Mesenchymal stem cell (in vitro differentiated cells and primary cell): ENCODE measurements around the gene TNRC6A.

Experiments
- DNase-seq: peaks from one replicate; pipeline ENCODE4 v3.0.0-alpha.2; 2013
- H2AFZ ChIP-seq: one replicate; pipeline ENCODE4 v1.6.1; 2013; ENCODE audit warnings: low read depth, mild to moderate bottlenecking, control low read depth, inconsistent platforms, low read length, moderate library complexity
- H2AK5ac ChIP-seq: 2 replicates; pipeline ENCODE4 v1.6.1; 2013; ENCODE audit warnings: low read length, moderate library complexity, mild to moderate bottlenecking, inconsistent platforms; ENCODE audit not compliant: severe bottlenecking
- H2BK120ac ChIP-seq: one replicate; pipeline ENCODE4 v1.6.1; 2013; ENCODE audit warnings: low read depth, mild to moderate bottlenecking, inconsistent platforms, low read length, moderate library complexity
- H2BK12ac ChIP-seq, 2 experiments: one replicate each; pipeline ENCODE4 v1.6.1; 2013; ENCODE audit warnings: inconsistent platforms in 2 of 2, low read length in 2 of 2, mild to moderate bottlenecking in 2 of 2, moderate library complexity in 2 of 2, control low read depth in 1 of 2
- H2BK15ac ChIP-seq: one replicate; pipeline ENCODE4 v1.6.1; 2013; ENCODE audit warnings: mild to moderate bottlenecking, low read depth, inconsistent platforms; ENCODE audit not compliant: poor library complexity, severe bottlenecking
- H2BK5ac ChIP-seq: 2 replicates; pipeline ENCODE4 v1.6.1; 2013; ENCODE audit warnings: low read depth, mild to moderate bottlenecking, low read length, control low read depth, inconsistent platforms; ENCODE audit not compliant: poor library complexity, severe bottlenecking
- H3K14ac ChIP-seq, 2 experiments: one replicate each; pipeline ENCODE4 v1.6.1; 2013; ENCODE audit warnings: inconsistent platforms in 2 of 2, low read length in 2 of 2, control low read depth in 1 of 2, mild to moderate bottlenecking in 1 of 2, moderate library complexity in 1 of 2
- H3K18ac ChIP-seq, 2 experiments: one replicate each; pipeline ENCODE4 v1.6.1; 2013; ENCODE audit warnings: inconsistent platforms in 2 of 2, low read length in 2 of 2, control low read depth in 1 of 2, low read depth in 1 of 2, mild to moderate bottlenecking in 1 of 2
- H3K23ac ChIP-seq, 2 experiments: one replicate each; pipeline ENCODE4 v1.6.1; 2013; ENCODE audit warnings: inconsistent platforms in 2 of 2, low read length in 2 of 2, mild to moderate bottlenecking in 2 of 2, moderate library complexity in 2 of 2, control low read depth in 1 of 2
- H3K27ac ChIP-seq: 2 replicates; pipeline ENCODE4 v1.5.1; 2013; ENCODE audit warnings: mild to moderate bottlenecking, moderate library complexity, low read length, control low read depth, inconsistent platforms; ENCODE audit not compliant: poor library complexity, severe bottlenecking
- H3K27me3 ChIP-seq, 2 experiments: 2 replicates each; pipeline versions ENCODE4 v1.6.1 to v1.7.0; 2013; ENCODE audit warnings: low read length in 2 of 2, mild to moderate bottlenecking in 2 of 2, moderate library complexity in 2 of 2, control low read depth in 1 of 2, inconsistent platforms in 1 of 2; ENCODE audit not compliant: control insufficient read depth in 1 of 2, insufficient read depth in 1 of 2
- H3K36me3 ChIP-seq, 2 experiments: 2 replicates each; pipeline versions ENCODE4 v1.6.1 to v1.7.0; 2013; ENCODE audit warnings: low read length in 2 of 2, control low read depth in 1 of 2, inconsistent platforms in 1 of 2, low read depth in 1 of 2, mild to moderate bottlenecking in 1 of 2; ENCODE audit not compliant: insufficient read depth in 2 of 2, control insufficient read depth in 1 of 2
- H3K4ac ChIP-seq, 2 experiments: one replicate each; pipeline ENCODE4 v1.6.1; 2013; ENCODE audit warnings: inconsistent platforms in 2 of 2, low read length in 2 of 2, mild to moderate bottlenecking in 2 of 2, moderate library complexity in 2 of 2, control low read depth in 1 of 2, low read depth in 1 of 2
- H3K4me1 ChIP-seq: 2 replicates; pipeline ENCODE4 v1.6.1; 2013; ENCODE audit warnings: low read depth, low read length, control low read depth; ENCODE audit not compliant: control insufficient read depth, insufficient read depth
- H3K4me2 ChIP-seq: 2 replicates; pipeline ENCODE4 v1.6.1; 2013; ENCODE audit warnings: low read length, mild to moderate bottlenecking, inconsistent platforms; ENCODE audit not compliant: poor library complexity, severe bottlenecking
- H3K4me3 ChIP-seq, 2 experiments: 2 replicates each; pipeline versions ENCODE4 v1.5.1 to v1.7.0; 2013; ENCODE audit warnings: low read length in 2 of 2, mild to moderate bottlenecking in 2 of 2, control low read depth in 1 of 2, low read depth in 1 of 2; ENCODE audit not compliant: insufficient read depth in 1 of 2
- H3K79me1 ChIP-seq: replicated peaks from 2 replicates; pipeline ENCODE4 v1.6.1; 2013; ENCODE audit warnings: mild to moderate bottlenecking, control low read depth, low read length, inconsistent platforms; ENCODE audit not compliant: poor library complexity, severe bottlenecking
- H3K9ac ChIP-seq: 2 replicates; pipeline ENCODE4 v1.7.0; 2013; ENCODE audit warnings: mild to moderate bottlenecking, low read length, moderate library complexity
- H3K9me3 ChIP-seq: 2 replicates; pipeline ENCODE4 v1.7.0; 2013; ENCODE audit warnings: mild to moderate bottlenecking, low read length; ENCODE audit not compliant: control insufficient read depth
- H4K8ac ChIP-seq: one replicate; pipeline ENCODE4 v1.6.1; 2013; ENCODE audit warnings: inconsistent platforms, mild to moderate bottlenecking, low read length, moderate library complexity
- H4K91ac ChIP-seq: one replicate; pipeline ENCODE4 v1.6.1; 2013; ENCODE audit warnings: mild to moderate bottlenecking, low read length, inconsistent platforms
- WGBS: methylation state at CpG from one replicate; pipeline ENCODE4 v1.1.7; 2013; ENCODE audit warnings: mixed read lengths; 5-methylcytosine and 5-hydroxymethylcytosine counted together

Gene TNRC6A

GRCh38 chr16:24825696-24826095, 96.2 kb downstream of the TNRC6A start:
- 98% methylated on average over 10 of the region's 10 CpGs for WGBS

GRCh38 chr16:24826096-24826690, 96.7 kb downstream of the TNRC6A start:
- Histone ChIP-seq H3K18ac (no peak overlapping the region), H2BK120ac (no peak overlapping the region), H2AFZ (no peak overlapping the region), H3K23ac (no peak overlapping the region), H2AK5ac (no peak overlapping the region), H3K27me3 (no peaks in the 10 kb centered on the region), H4K91ac (no peak overlapping the region), H3K9ac (no peak overlapping the region), H3K4me1 (no peaks in the 10 kb centered on the region), H3K4me2 (no peak overlapping the region), H2BK5ac (no peak overlapping the region), H3K27ac (no peak overlapping the region), H4K8ac (no peak overlapping the region), H3K14ac (no peak overlapping the region), H2BK15ac (no peak overlapping the region), H3K4ac (no peak overlapping the region), H3K9me3 (no peaks in the 10 kb centered on the region), H2BK12ac (no peak overlapping the region), H3K4me3 (no peak overlapping the region), H3K79me1 (peaks cover 19% of the 10 kb centered on the region), H3K36me3 (peaks cover 64 to 73% of the 10 kb centered on the region in 2 experiments)
- DNase-seq, result no peak
- 92% methylated on average over 11 of the region's 12 CpGs for WGBS

More at GRCh38 chr16:24825696-24826095, 96.2 kb downstream of the TNRC6A start:
- Histone ChIP-seq H3K4me1 (no peaks in the 10 kb centered on the region), H3K4me2 (no peak overlapping the region), H3K14ac (no peak overlapping the region), H3K4me3 (no peak overlapping the region), H3K23ac (no peak overlapping the region), H3K27ac (no peak overlapping the region), H2AFZ (no peak overlapping the region), H2AK5ac (no peak overlapping the region), H3K27me3 (no peaks in the 10 kb centered on the region), H2BK5ac (no peak overlapping the region), H2BK120ac (no peak overlapping the region), H3K79me1 (peaks cover 21% of the 10 kb centered on the region), H2BK15ac (no peak overlapping the region), H3K4ac (no peak overlapping the region), H3K9me3 (no peaks in the 10 kb centered on the region), H3K9ac (no peak overlapping the region), H3K18ac (no peak overlapping the region), H4K8ac (no peak overlapping the region), H2BK12ac (no peak overlapping the region), H4K91ac (no peak overlapping the region), H3K36me3 (peaks cover 67 to 78% of the 10 kb centered on the region in 2 experiments)
- no peak for DNase-seq

GRCh38 chr16:24826817-24827566, 97.5 kb downstream of the TNRC6A start:
- 96% methylated on average over 9 of the region's 9 CpGs for WGBS
- no peak overlapping the region for H3K9ac ChIP-seq
- H3K27ac ChIP-seq, result no peak overlapping the region

GRCh38 chr16:24829153-24829552, 99.7 kb downstream of the TNRC6A start:
- H3K18ac ChIP-seq, result no peak overlapping the region
- no peak overlapping the region for H3K23ac ChIP-seq
- H4K8ac ChIP-seq, result no peak overlapping the region
- no peaks in the 10 kb centered on the region for H3K27me3 ChIP-seq
- no peak overlapping the region for H2AFZ ChIP-seq
- H3K4me3 ChIP-seq, result no peak overlapping the region
- no peak overlapping the region for H3K4ac ChIP-seq
- peaks cover 36 to 45% of the 10 kb centered on the region in 2 experiments for H3K36me3 ChIP-seq
- H2AK5ac ChIP-seq, result no peak overlapping the region
- H2BK12ac ChIP-seq, result no peak overlapping the region
- H3K79me1 ChIP-seq, result peaks cover 5% of the 10 kb centered on the region
- no peak overlapping the region for H2BK5ac ChIP-seq
- no peaks in the 10 kb centered on the region for H3K9me3 ChIP-seq
- H2BK120ac ChIP-seq, result no peak overlapping the region
- no peak overlapping the region for H2BK15ac ChIP-seq
- WGBS, result 100% methylated on average over 1 of the region's 5 CpGs
- peaks cover 1% of the 10 kb centered on the region for H3K4me1 ChIP-seq
- H3K27ac ChIP-seq, result no peak overlapping the region
- H3K14ac ChIP-seq, result no peak overlapping the region
- DNase-seq, result no peak
- H3K4me2 ChIP-seq, result no peak overlapping the region
- no peak overlapping the region for H3K9ac ChIP-seq
- H4K91ac ChIP-seq, result no peak overlapping the region

More at GRCh38 chr16:24826817-24827566, 97.5 kb downstream of the TNRC6A start:
- peaks cover 14% of the 10 kb centered on the region for H3K79me1 ChIP-seq
- H2AK5ac ChIP-seq, result no peak overlapping the region
- H2BK12ac ChIP-seq, result no peak overlapping the region
- H3K4me3 ChIP-seq, result no peak overlapping the region
- peaks cover 56 to 65% of the 10 kb centered on the region in 2 experiments for H3K36me3 ChIP-seq
- no peak overlapping the region for H3K14ac ChIP-seq
- no peak overlapping the region for H2BK5ac ChIP-seq
- H3K9me3 ChIP-seq, result no peaks in the 10 kb centered on the region
- H3K18ac ChIP-seq, result no peak overlapping the region
- H4K8ac ChIP-seq, result no peak overlapping the region
- H3K4me2 ChIP-seq, result no peak overlapping the region
- H4K91ac ChIP-seq, result no peak overlapping the region
- no peak overlapping the region for H2AFZ ChIP-seq
- H3K23ac ChIP-seq, result no peak overlapping the region
- no peak overlapping the region for H3K4ac ChIP-seq
- no peaks in the 10 kb centered on the region for H3K27me3 ChIP-seq
- H2BK120ac ChIP-seq, result no peak overlapping the region
- H3K4me1 ChIP-seq, result no peaks in the 10 kb centered on the region
- no peak overlapping the region for H2BK15ac ChIP-seq
- no peak for DNase-seq
